Measurements from ENCODE around the gene IMMP2L.

Gene IMMP2L

GRCh38 chr7:110774071-110774470, 788.2 kb downstream of the IMMP2L start:
- no peaks in the 10 kb centered on the region for H3K9me3 ChIP-seq
- H3K27ac ChIP-seq: no peak overlapping the region
- no peaks in the 10 kb centered on the region for H3K4me1 ChIP-seq (ENCODE audit: control insufficient read depth in 1 of 2, insufficient read depth in 1 of 2, low read depth in 1 of 2, low read length in 1 of 2)
- H3K36me3 ChIP-seq: no peaks in the 10 kb centered on the region
- no peak for TF ChIP-seq CTCF (IDR thresholded peaks at IDR 0.05)
- no peaks in the 10 kb centered on the region for H3K27me3 ChIP-seq
- no peak overlapping the region for H3K4me3 ChIP-seq (ENCODE audit: low read depth in 1 of 2, low read length in 1 of 2)

- Histone ChIP-seq H3K4me1 (ENCODE audit: control insufficient read depth in 1 of 2, insufficient read depth in 1 of 2, low read depth in 1 of 2, low read length in 1 of 2) (no peaks in the 10 kb centered on the region), H3K4me3 (ENCODE audit: low read depth in 1 of 2, low read length in 1 of 2) (no peak overlapping the region), H3K36me3 (no peaks in the 10 kb centered on the region), H3K9me3 (no peaks in the 10 kb centered on the region), H3K27me3 (no peaks in the 10 kb centered on the region), H3K27ac (no peak overlapping the region)
- no peak for TF ChIP-seq CTCF (IDR thresholded peaks at IDR 0.05)
Observed at GRCh38 chr7:110772615-110773014, 789.7 kb downstream of the IMMP2L start.

GRCh38 chr7:110771717-110772116, 790.6 kb downstream of the IMMP2L start:
- Histone ChIP-seq H3K27me3 (no peaks in the 10 kb centered on the region), H3K9me3 (no peaks in the 10 kb centered on the region)
- no peak for TF ChIP-seq CTCF (IDR thresholded peaks at IDR 0.05)

GRCh38 chr7:110767550-110768110, 794.7 kb downstream of the IMMP2L start:
- no peak overlapping the region for H3K4me3 ChIP-seq (ENCODE audit: low read depth in 1 of 2, low read length in 1 of 2)
- H3K36me3 ChIP-seq: no peaks in the 10 kb centered on the region
- no peaks in the 10 kb centered on the region for H3K27me3 ChIP-seq
- H3K27ac ChIP-seq: no peak overlapping the region
- no peaks in the 10 kb centered on the region for H3K4me1 ChIP-seq (ENCODE audit: control insufficient read depth in 1 of 2, insufficient read depth in 1 of 2, low read depth in 1 of 2, low read length in 1 of 2)
- H3K9me3 ChIP-seq: no peaks in the 10 kb centered on the region
- TF ChIP-seq CTCF (IDR thresholded peaks at IDR 0.05): no peak

More at GRCh38 chr7:110771717-110772116, 790.6 kb downstream of the IMMP2L start:
- Histone ChIP-seq H3K36me3 (no peaks in the 10 kb centered on the region), H3K4me1 (ENCODE audit: control insufficient read depth in 1 of 2, insufficient read depth in 1 of 2, low read depth in 1 of 2, low read length in 1 of 2) (no peaks in the 10 kb centered on the region), H3K27ac (no peak overlapping the region), H3K4me3 (ENCODE audit: low read depth in 1 of 2, low read length in 1 of 2) (no peak overlapping the region)

GRCh38 chr7:110766864-110767263, 795.4 kb downstream of the IMMP2L start:
- Histone ChIP-seq H3K27ac (no peak overlapping the region), H3K27me3 (no peaks in the 10 kb centered on the region), H3K36me3 (no peaks in the 10 kb centered on the region), H3K4me1 (ENCODE audit: control insufficient read depth in 1 of 2, insufficient read depth in 1 of 2, low read depth in 1 of 2, low read length in 1 of 2) (no peaks in the 10 kb centered on the region), H3K9me3 (no peaks in the 10 kb centered on the region), H3K4me3 (ENCODE audit: low read depth in 1 of 2, low read length in 1 of 2) (no peak overlapping the region)
- no peak for TF ChIP-seq CTCF (IDR thresholded peaks at IDR 0.05)

- Histone ChIP-seq H3K27me3 (no peaks in the 10 kb centered on the region), H3K4me1 (ENCODE audit: control insufficient read depth in 1 of 2, insufficient read depth in 1 of 2, low read depth in 1 of 2, low read length in 1 of 2) (no peaks in the 10 kb centered on the region), H3K36me3 (no peaks in the 10 kb centered on the region), H3K4me3 (ENCODE audit: low read depth in 1 of 2, low read length in 1 of 2) (no peak overlapping the region), H3K9me3 (no peaks in the 10 kb centered on the region), H3K27ac (no peak overlapping the region)
- TF ChIP-seq CTCF (IDR thresholded peaks at IDR 0.05): no peak
Observed at GRCh38 chr7:110764852-110765251, 797.4 kb downstream of the IMMP2L start.
